HepG2 (cell line): Measurements from ENCODE around the gene CCDC122. TPM values are rescaled to one million over a fixed set of nuclear protein-coding genes. Genes with fewer than 3 reads are reported as not detected.

Experiments
- ARNT2 ChIP-seq: sonication (generic); formaldehyde crosslinking; IDR thresholded peaks from 2 replicates; pipeline ENCODE4 v1.8.0; 2022; ENCODE audit warnings: mild to moderate bottlenecking, low read depth, missing genetic modification reagents, moderate library complexity
- EP300 ChIP-seq, 3 experiments: sonication (generic) in 1 of 3; formaldehyde crosslinking in 1 of 3; IDR thresholded peaks; 2 replicates each; pipeline versions ENCODE4 v1.5.1 to v1.6.1; 2011 to 2020; ENCODE audit warnings: low read depth in 2 of 3, low read length in 2 of 3, borderline replicate concordance in 1 of 3, improper control_type of control experiment in 1 of 3, mild to moderate bottlenecking in 1 of 3, missing genetic modification reagents in 1 of 3, moderate library complexity in 1 of 3
- FLYWCH1 ChIP-seq: sonication (generic); formaldehyde crosslinking; IDR thresholded peaks from 2 replicates; pipeline ENCODE4 v1.8.1; 2023; ENCODE audit warnings: mild to moderate bottlenecking, missing genetic modification reagents
- HDAC1 ChIP-seq: sonication (generic); formaldehyde crosslinking; IDR thresholded peaks from 2 replicates; pipeline ENCODE4 v1.5.1; 2020; ENCODE audit warnings: mild to moderate bottlenecking, missing genetic modification reagents
- LCORL ChIP-seq, 2 experiments: fragments of 450-650 bp in 1 of 2; sonication (generic) in 1 of 2; formaldehyde crosslinking in 1 of 2; IDR thresholded peaks; 2 replicates each; pipeline versions ENCODE4 v1.5.0 to v1.6.1; 2017 to 2020; ENCODE audit warnings: antibody characterized with exemption in 1 of 2, missing genetic modification reagents in 1 of 2
- NR2F1 ChIP-seq, 2 experiments: fragments of 450-650 bp in 1 of 2; formaldehyde crosslinking in 1 of 2; IDR thresholded peaks; 2 replicates each; pipeline versions ENCODE4 v1.5.0 to v1.6.1; 2016 to 2020; ENCODE audit warnings: mild to moderate bottlenecking in 1 of 2, missing compliant biosample characterization in 1 of 2, missing genetic modification reagents in 1 of 2, moderate library complexity in 1 of 2
- ZBTB10 ChIP-seq: sonication (generic); formaldehyde crosslinking; IDR thresholded peaks from 2 replicates; pipeline ENCODE4 v1.4.0; 2020; ENCODE audit warnings: missing genetic modification reagents, borderline replicate concordance
- ZNF768 ChIP-seq: sonication (generic); formaldehyde crosslinking; IDR thresholded peaks from 2 replicates; pipeline ENCODE4 v1.4.0; 2020; ENCODE audit warnings: missing genetic modification reagents
- ZNF792 ChIP-seq: IDR thresholded peaks from 2 replicates; pipeline ENCODE4 v1.6.1; 2016
- polyA plus RNA-seq, 8 experiments: library from polyadenylated mRNA; depleted of rRNA in 3 of 8; stranded (reverse) in 7 of 8; unstranded in 1 of 8; fragments of >200 nt; fragmentation: Illumina TruSeq in 4 of 8; extraction: Trizol in 4 of 8; gene quantifications; 2 replicates each; pipeline versions ENCODE4 v1.2.1 to v1.2.3, GENCODE V29; 2011 to 2016; ENCODE audit warnings: low read depth in 4 of 8, missing spikeins in 1 of 8, mixed read lengths in 1 of 8; ENCODE audit not compliant: insufficient read depth in 1 of 8
- total RNA-seq, 5 experiments: library from RNA; depleted of rRNA; stranded (reverse); fragments of >200 nt; fragmentation: Illumina TruSeq; extraction: Trizol; gene quantifications; 2 replicates each; pipeline ENCODE4 v1.2.3, GENCODE V29; 2016; ENCODE audit warnings: low read depth in 1 of 5
- TF ChIP-seq, protein P1 (sequence below): sonication (generic); formaldehyde crosslinking; IDR thresholded peaks from 2 replicates; pipeline ENCODE4 v1.5.1; 2020; ENCODE audit warnings: mild to moderate bottlenecking, missing genetic modification reagents, moderate library complexity
- TF ChIP-seq, protein P2 (sequence below): sonication (generic); formaldehyde crosslinking; IDR thresholded peaks from 2 replicates; pipeline ENCODE4 v1.5.0; 2020; ENCODE audit warnings: mild to moderate bottlenecking, missing genetic modification reagents, borderline replicate concordance

Gene CCDC122
- total and polyA plus RNA-seq, 2 of the 13 experiments (the other 11 are each of a cell fraction or from before 2014, with no cell fraction given) = 0.32 to 3.5 TPM

DNA sequence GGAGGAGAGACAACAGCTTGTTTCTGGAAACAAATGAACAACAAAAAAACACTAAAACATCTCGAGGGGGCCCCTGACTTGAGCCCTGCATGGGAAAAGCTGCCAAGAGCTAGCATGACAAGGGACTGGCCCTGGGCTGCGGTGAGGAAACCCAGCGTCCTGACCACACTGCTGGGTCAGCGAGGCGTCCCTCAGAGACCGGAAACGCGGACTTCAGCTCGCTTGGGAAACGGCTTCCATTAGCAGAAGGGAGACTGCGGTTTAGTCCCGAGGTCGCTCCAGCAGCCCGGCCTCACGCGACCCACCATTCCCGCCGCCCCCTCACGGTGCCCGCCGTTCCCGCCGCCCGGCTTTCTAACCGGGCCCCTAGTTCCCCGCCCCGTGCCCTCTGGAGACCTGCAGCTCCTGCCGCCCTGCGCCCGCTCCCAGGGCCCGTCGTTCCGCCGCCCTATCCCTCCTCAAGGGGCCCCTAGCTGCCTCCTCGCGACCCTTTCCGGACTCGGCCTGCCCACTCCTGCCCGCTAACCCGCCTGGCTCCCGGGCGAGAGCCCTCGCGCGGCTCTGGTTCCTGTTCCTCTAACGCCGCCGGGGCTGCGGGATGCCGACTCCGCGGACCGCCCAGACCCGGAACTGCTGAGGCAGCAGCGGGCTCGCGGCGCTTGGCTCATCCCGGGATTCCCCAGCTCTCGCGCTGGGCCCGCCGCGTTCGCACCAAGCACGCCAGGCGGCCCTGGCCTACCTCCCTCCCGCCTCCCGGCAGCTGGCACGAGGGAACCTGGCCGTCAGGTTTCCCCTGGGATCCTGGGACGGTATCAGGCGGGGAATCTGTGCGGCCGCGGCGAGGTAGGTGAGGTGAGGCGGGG, at the start of gene CCDC122 (continued):
- TF ChIP-seq NR2F1 (CRISPR knock-in tag; IDR thresholded peaks at IDR 0.05) = no peak; a peak in 1 of 4 replicates
- TF ChIP-seq, protein P1, sequence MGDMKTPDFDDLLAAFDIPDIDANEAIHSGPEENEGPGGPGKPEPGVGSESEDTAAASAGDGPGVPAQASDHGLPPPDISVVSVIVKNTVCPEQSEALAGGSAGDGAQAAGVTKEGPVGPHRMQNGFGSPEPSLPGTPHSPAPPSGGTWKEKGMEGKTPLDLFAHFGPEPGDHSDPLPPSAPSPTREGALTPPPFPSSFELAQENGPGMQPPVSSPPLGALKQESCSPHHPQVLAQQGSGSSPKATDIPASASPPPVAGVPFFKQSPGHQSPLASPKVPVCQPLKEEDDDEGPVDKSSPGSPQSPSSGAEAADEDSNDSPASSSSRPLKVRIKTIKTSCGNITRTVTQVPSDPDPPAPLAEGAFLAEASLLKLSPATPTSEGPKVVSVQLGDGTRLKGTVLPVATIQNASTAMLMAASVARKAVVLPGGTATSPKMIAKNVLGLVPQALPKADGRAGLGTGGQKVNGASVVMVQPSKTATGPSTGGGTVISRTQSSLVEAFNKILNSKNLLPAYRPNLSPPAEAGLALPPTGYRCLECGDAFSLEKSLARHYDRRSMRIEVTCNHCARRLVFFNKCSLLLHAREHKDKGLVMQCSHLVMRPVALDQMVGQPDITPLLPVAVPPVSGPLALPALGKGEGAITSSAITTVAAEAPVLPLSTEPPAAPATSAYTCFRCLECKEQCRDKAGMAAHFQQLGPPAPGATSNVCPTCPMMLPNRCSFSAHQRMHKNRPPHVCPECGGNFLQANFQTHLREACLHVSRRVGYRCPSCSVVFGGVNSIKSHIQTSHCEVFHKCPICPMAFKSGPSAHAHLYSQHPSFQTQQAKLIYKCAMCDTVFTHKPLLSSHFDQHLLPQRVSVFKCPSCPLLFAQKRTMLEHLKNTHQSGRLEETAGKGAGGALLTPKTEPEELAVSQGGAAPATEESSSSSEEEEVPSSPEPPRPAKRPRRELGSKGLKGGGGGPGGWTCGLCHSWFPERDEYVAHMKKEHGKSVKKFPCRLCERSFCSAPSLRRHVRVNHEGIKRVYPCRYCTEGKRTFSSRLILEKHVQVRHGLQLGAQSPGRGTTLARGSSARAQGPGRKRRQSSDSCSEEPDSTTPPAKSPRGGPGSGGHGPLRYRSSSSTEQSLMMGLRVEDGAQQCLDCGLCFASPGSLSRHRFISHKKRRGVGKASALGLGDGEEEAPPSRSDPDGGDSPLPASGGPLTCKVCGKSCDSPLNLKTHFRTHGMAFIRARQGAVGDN (CRISPR knock-in tag) = peak; percentile 97
- peak; percentile 64; the same call in 1 of the 2 replicates for TF ChIP-seq ZNF792 (CRISPR knock-in tag)
- no peak for TF ChIP-seq FLYWCH1 (CRISPR knock-in tag)
- TF ChIP-seq ZBTB10 (CRISPR knock-in tag) = peak; percentile 74; the same call in 1 of the 2 replicates
- TF ChIP-seq HDAC1 (CRISPR knock-in tag) = peak; percentile 70; the same call in 1 of the 2 replicates
- TF ChIP-seq, protein P2, sequence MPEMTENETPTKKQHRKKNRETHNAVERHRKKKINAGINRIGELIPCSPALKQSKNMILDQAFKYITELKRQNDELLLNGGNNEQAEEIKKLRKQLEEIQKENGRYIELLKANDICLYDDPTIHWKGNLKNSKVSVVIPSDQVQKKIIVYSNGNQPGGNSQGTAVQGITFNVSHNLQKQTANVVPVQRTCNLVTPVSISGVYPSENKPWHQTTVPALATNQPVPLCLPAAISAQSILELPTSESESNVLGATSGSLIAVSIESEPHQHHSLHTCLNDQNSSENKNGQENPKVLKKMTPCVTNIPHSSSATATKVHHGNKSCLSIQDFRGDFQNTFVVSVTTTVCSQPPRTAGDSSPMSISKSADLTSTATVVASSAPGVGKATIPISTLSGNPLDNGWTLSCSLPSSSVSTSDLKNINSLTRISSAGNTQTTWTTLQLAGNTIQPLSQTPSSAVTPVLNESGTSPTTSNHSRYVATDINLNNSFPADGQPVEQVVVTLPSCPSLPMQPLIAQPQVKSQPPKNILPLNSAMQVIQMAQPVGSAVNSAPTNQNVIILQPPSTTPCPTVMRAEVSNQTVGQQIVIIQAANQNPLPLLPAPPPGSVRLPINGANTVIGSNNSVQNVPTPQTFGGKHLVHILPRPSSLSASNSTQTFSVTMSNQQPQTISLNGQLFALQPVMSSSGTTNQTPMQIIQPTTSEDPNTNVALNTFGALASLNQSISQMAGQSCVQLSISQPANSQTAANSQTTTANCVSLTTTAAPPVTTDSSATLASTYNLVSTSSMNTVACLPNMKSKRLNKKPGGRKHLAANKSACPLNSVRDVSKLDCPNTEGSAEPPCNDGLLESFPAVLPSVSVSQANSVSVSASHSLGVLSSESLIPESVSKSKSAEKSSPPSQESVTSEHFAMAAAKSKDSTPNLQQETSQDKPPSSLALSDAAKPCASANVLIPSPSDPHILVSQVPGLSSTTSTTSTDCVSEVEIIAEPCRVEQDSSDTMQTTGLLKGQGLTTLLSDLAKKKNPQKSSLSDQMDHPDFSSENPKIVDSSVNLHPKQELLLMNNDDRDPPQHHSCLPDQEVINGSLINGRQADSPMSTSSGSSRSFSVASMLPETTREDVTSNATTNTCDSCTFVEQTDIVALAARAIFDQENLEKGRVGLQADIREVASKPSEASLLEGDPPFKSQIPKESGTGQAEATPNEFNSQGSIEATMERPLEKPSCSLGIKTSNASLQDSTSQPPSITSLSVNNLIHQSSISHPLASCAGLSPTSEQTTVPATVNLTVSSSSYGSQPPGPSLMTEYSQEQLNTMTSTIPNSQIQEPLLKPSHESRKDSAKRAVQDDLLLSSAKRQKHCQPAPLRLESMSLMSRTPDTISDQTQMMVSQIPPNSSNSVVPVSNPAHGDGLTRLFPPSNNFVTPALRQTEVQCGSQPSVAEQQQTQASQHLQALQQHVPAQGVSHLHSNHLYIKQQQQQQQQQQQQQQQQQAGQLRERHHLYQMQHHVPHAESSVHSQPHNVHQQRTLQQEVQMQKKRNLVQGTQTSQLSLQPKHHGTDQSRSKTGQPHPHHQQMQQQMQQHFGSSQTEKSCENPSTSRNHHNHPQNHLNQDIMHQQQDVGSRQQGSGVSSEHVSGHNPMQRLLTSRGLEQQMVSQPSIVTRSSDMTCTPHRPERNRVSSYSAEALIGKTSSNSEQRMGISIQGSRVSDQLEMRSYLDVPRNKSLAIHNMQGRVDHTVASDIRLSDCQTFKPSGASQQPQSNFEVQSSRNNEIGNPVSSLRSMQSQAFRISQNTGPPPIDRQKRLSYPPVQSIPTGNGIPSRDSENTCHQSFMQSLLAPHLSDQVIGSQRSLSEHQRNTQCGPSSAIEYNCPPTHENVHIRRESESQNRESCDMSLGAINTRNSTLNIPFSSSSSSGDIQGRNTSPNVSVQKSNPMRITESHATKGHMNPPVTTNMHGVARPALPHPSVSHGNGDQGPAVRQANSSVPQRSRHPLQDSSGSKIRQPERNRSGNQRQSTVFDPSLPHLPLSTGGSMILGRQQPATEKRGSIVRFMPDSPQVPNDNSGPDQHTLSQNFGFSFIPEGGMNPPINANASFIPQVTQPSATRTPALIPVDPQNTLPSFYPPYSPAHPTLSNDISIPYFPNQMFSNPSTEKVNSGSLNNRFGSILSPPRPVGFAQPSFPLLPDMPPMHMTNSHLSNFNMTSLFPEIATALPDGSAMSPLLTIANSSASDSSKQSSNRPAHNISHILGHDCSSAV (CRISPR knock-in tag) = no peak
- peak; percentile 67 for TF ChIP-seq ZNF768 (CRISPR knock-in tag)
- no peak for TF ChIP-seq EP300 (IDR thresholded peaks at IDR 0.05; ENCODE audit: low read depth in 2 of 2, low read length in 2 of 2)
- no peak for TF ChIP-seq EP300 (CRISPR knock-in tag; IDR thresholded peaks at IDR 0.05; ENCODE audit: borderline replicate concordance)
- peak; percentile 67; the same call in 1 of the 2 replicates for TF ChIP-seq ARNT2
- no peak for TF ChIP-seq LCORL (IDR thresholded peaks at IDR 0.05)
- peak; percentile 44; the same call in 1 of the 2 replicates for TF ChIP-seq LCORL (CRISPR knock-in tag; IDR thresholded peaks at IDR 0.05)
